H1 (cell line): ENCODE measurements around the gene NUP88. TPM values are rescaled to one million over a fixed set of nuclear protein-coding genes. Genes with fewer than 3 reads are reported as not detected.

Experiments used
- CHD7 ChIP-seq: fragments of 300-600 bp; sonication (generic); IDR thresholded peaks from 2 replicates; pipeline ENCODE4 v1.7.1; 2012; ENCODE audit warnings: low read length, moderate library complexity, mild to moderate bottlenecking, inconsistent platforms; ENCODE audit not compliant: insufficient replicate concordance
- FOSL1 ChIP-seq: IDR thresholded peaks from 2 replicates; pipeline ENCODE4 v1.6.1; 2011; ENCODE audit warnings: mild to moderate bottlenecking, low read depth, low read length, moderate library complexity; ENCODE audit not compliant: insufficient read depth
- polyA plus RNA-seq, 7 experiments: library from polyadenylated mRNA; depleted of rRNA in 3 of 7; stranded (reverse) in 5 of 7; unstranded in 2 of 7; fragments of >200 nt in 5 of 7; fragments of 200-250 nt in 2 of 7; gene quantifications; 1 replicate in 5 of 7; 2 replicates in 1 of 7; 4 replicates in 1 of 7; pipeline versions ENCODE4 v1.2.1 to v1.2.3, GENCODE V29; 2011 to 2013; ENCODE audit warnings: missing spikeins in 2 of 7, mixed read lengths in 2 of 7
- total RNA-seq: library from RNA; stranded (reverse); fragmentation: NEBNext Ultra II Directional; extraction: Animal tissue kit (Norgen Biotek cat#: 25700); gene quantifications from 2 replicates; pipeline ENCODE4 v1.2.1, GENCODE V29; 2021

The NUP88 gene
- total and polyA plus RNA-seq, 2 of the 8 experiments (the other 6 are each of a cell fraction or from before 2014, with no cell fraction given), result 77.4 to 105 TPM

- no peak for TF ChIP-seq CHD7
- TF ChIP-seq FOSL1, result no peak
Measured at GRCh38 chr17:5446786-5447185, 27.3 kb upstream of the NUP88 start (continued).
